ACHN (cell line): ENCODE measurements around the gene NCOA1.
A peak's percentile ranks its signal among the peaks of the same experiment; 100 is the strongest.
"Not testable (repeated sequence)": the region's sequence is repeated elsewhere in the genome, so short reads cannot be mapped to it uniquely, and the experiment has no call there.

Experiments
- DNase-seq: peaks from one replicate; pipeline ENCODE4 v3.0.0-alpha.2; 2015
- in situ Hi-C: cut with HindIII; loops from 2 replicates; pipeline ENCODE4 v1.10.0; 2017; ENCODE audit warnings: low sequenced_read_pairs, low pct_ligation_motif_present, low pct_unique_long_range_greater_than_20kb

The NCOA1 gene

GRCh38 chr2:24779116-24779515 lies 288.1 kb downstream of the NCOA1 start:
- in situ Hi-C loops: no loop called here
- no peak for DNase-seq

GRCh38 chr2:24783641-24784040 lies 292.6 kb downstream of the NCOA1 start:
- no peak for DNase-seq
- in situ Hi-C loops: no loop called here

GRCh38 chr2:24785671-24786321 lies 294.7 kb downstream of the NCOA1 start:
- no peak for DNase-seq
- in situ Hi-C loops: no loop called here

- in situ Hi-C loops: no loop called here
- no peak for DNase-seq
Observed at GRCh38 chr2:24787532-24787931, 296.5 kb downstream of the NCOA1 start.

GRCh38 chr2:24788816-24789215 lies 297.8 kb downstream of the NCOA1 start:
- in situ Hi-C loops: no loop called here

GRCh38 chr2:24791452-24791851 lies 300.4 kb downstream of the NCOA1 start:
- in situ Hi-C loops: no loop called here
- no peak for DNase-seq

More at GRCh38 chr2:24788816-24789215, 297.8 kb downstream of the NCOA1 start:
- DNase-seq: no peak

- in situ Hi-C loops: no loop called here
- DNase-seq: no peak
Observed at GRCh38 chr2:24792542-24792873, 301.5 kb downstream of the NCOA1 start.

- in situ Hi-C loops: no loop called here
- peak; percentile 98 for DNase-seq
Observed at GRCh38 chr2:24792874-24793760, 302.1 kb downstream of the NCOA1 start, which contains the start of the genes CENPO and PTRHD1. TSS of gene CENPO (plus strand) at chr2:24793425. CDS start at chr2:24793920, 495 bp downstream. TSS of gene PTRHD1 (minus strand) at chr2:24793391. CDS start at chr2:24793377, 14 bp downstream.

GRCh38 chr2:24793761-24794435 lies 302.8 kb downstream of the NCOA1 start:
- in situ Hi-C loops: no loop called here
- DNase-seq: peak; percentile 38

- in situ Hi-C loops: no loop called here
- no peak for DNase-seq
Observed at GRCh38 chr2:24797644-24798043, 306.6 kb downstream of the NCOA1 start.

GRCh38 chr2:24800487-24800886 lies 309.4 kb downstream of the NCOA1 start:
- DNase-seq: not testable (repeated sequence)
- in situ Hi-C loops: loop anchor here (25.0 kb wide), 1 partner anchor 388 kb away; no protein-coding TSS in a partner anchor

- not testable (repeated sequence) for DNase-seq
- in situ Hi-C loops: loop anchor here (25.0 kb wide), 1 partner anchor 394 kb away; no protein-coding TSS in a partner anchor
Observed at GRCh38 chr2:24805811-24806660, 315.0 kb downstream of the NCOA1 start.

- DNase-seq: no peak
- in situ Hi-C loops: loop anchor here (25.0 kb wide), 1 partner anchor 394 kb away; no protein-coding TSS in a partner anchor
Observed at GRCh38 chr2:24806661-24807036, 315.6 kb downstream of the NCOA1 start.

GRCh38 chr2:24809316-24810007 lies 318.4 kb downstream of the NCOA1 start:
- in situ Hi-C loops: loop anchor here (25.0 kb wide), 1 partner anchor 397 kb away; no protein-coding TSS in a partner anchor
- DNase-seq: no peak

GRCh38 chr2:24813691-24814137 lies 322.7 kb downstream of the NCOA1 start:
- no peak for DNase-seq
- in situ Hi-C loops: loop anchor here (25.0 kb wide), 1 partner anchor 401 kb away; no protein-coding TSS in a partner anchor

GRCh38 chr2:24814516-24814915 lies 323.5 kb downstream of the NCOA1 start:
- DNase-seq: no peak
- in situ Hi-C loops: loop anchor here (25.0 kb wide), 1 partner anchor 402 kb away; no protein-coding TSS in a partner anchor

- DNase-seq: no peak
- in situ Hi-C loops: loop anchor here (25.0 kb wide), 1 partner anchor 403 kb away; no protein-coding TSS in a partner anchor
Observed at GRCh38 chr2:24815171-24815570, 324.1 kb downstream of the NCOA1 start.
